ENCODE measurements around the gene CYP2D6. TPM values are rescaled to one million over a fixed set of nuclear protein-coding genes. Genes with fewer than 3 reads are reported as not detected.
"Not testable (repeated sequence)": the region's sequence is repeated elsewhere in the genome, so short reads cannot be mapped to it uniquely, and the experiment has no call there.

CYP2D6 gene
- total RNA-seq, 4 donors from 2014 or later: 1.2 to 9.7 (median 3.3) TPM

GRCh38 chr22:42132457-42132856 lies 1.8 kb upstream of the CYP2D6 start:
- no peak for DNase-seq
- intact Hi-C loops (cut with DNase I; ENCODE audit: low total_unique reads): no loop called here
- in situ Hi-C loops (cut with MboI; ENCODE audit: low pct_ligation_motif_present in 1 of 4, low pct_unique_long_range_greater_than_20kb in 1 of 4, low sequenced_read_pairs in 3 of 4): no loop called here
- Histone ChIP-seq H3K4me1 (peaks cover 0 to 7% (median 2%) of the 10 kb centered on the region in 4 donors), H3K36me3 (no peaks in the 10 kb centered on the region), H3K27ac (no peak overlapping the region), H3K27me3 (no peaks in the 10 kb centered on the region), H3K9me3 (no peaks in the 10 kb centered on the region), H3K4me3 (no peak overlapping the region)
- whole genome bisulfite sequencing, 2 donors (ENCODE audit: low coverage in 1 of 2): 90% methylated on average over 13 of the region's 13 CpGs; no CpG with 5 or more reads in 1 of the 2 donors
- TF ChIP-seq POLR2A (IDR thresholded peaks at IDR 0.05) (no peak), CTCF (IDR thresholded peaks at IDR 0.05) (no peak), POLR2AphosphoS5 (IDR thresholded peaks at IDR 0.05) (no peak), EP300 (IDR thresholded peaks at IDR 0.05; ENCODE audit: low read depth) (no peak)

- in situ Hi-C loops (cut with MboI; ENCODE audit: low pct_ligation_motif_present in 1 of 4, low pct_unique_long_range_greater_than_20kb in 1 of 4, low sequenced_read_pairs in 3 of 4): no loop called here
- Histone ChIP-seq H3K36me3 (no peaks in the 10 kb centered on the region), H3K4me3 (no peak overlapping the region), H3K4me1 (peaks cover 0 to 7% (median 2%) of the 10 kb centered on the region in 4 donors), H3K27ac (no peak overlapping the region), H3K9me3 (no peaks in the 10 kb centered on the region), H3K27me3 (no peaks in the 10 kb centered on the region)
- 79% methylated on average over 2 to 8 of the region's 8 CpGs for WGBS, 2 donors (ENCODE audit: low coverage in 1 of 2)
- DNase-seq: no peak
- intact Hi-C loops (cut with DNase I; ENCODE audit: low total_unique reads): no loop called here
- TF ChIP-seq EP300 (IDR thresholded peaks at IDR 0.05; ENCODE audit: low read depth) (no peak), CTCF (IDR thresholded peaks at IDR 0.05) (no peak), POLR2AphosphoS5 (IDR thresholded peaks at IDR 0.05) (no peak), POLR2A (IDR thresholded peaks at IDR 0.05) (no peak)
These were observed 952 bp upstream of the CYP2D6 start for GRCh38 chr22:42131562-42131961.

GRCh38 chr22:42130182-42130581 lies 428 bp downstream of the CYP2D6 start:
- H3K4me3 ChIP-seq; H3K4me1 ChIP-seq; in situ Hi-C loops (cut with MboI; ENCODE audit: low pct_ligation_motif_present in 1 of 4, low pct_unique_long_range_greater_than_20kb in 1 of 4, low sequenced_read_pairs in 3 of 4); intact Hi-C loops (cut with DNase I; ENCODE audit: low total_unique reads); H3K36me3 ChIP-seq; H3K9me3 ChIP-seq; H3K27ac ChIP-seq; DNase-seq; H3K27me3 ChIP-seq: not testable (repeated sequence)
- WGBS, 2 donors (ENCODE audit: low coverage in 1 of 2): 0% methylated on average over 1 of the region's 7 CpGs; no CpG with 5 or more reads in 1 of the 2 donors

- H3K36me3 ChIP-seq; H3K4me3 ChIP-seq; H3K27ac ChIP-seq; intact Hi-C loops (cut with DNase I; ENCODE audit: low total_unique reads); H3K9me3 ChIP-seq; in situ Hi-C loops (cut with MboI; ENCODE audit: low pct_ligation_motif_present in 1 of 4, low pct_unique_long_range_greater_than_20kb in 1 of 4, low sequenced_read_pairs in 3 of 4); H3K27me3 ChIP-seq; H3K4me1 ChIP-seq: not testable (repeated sequence)
- 80% methylated on average over 65 of the region's 65 CpGs; no CpG with 5 or more reads in 1 of the 2 donors for WGBS, 2 donors (ENCODE audit: low coverage in 1 of 2)
- peak; percentile 77 for DNase-seq
These were observed 1.6 kb downstream of the CYP2D6 start for GRCh38 chr22:42128776-42129694.

GRCh38 chr22:42128007-42128406 lies 2.6 kb downstream of the CYP2D6 start:
- WGBS, 2 donors (ENCODE audit: low coverage in 1 of 2): 83% methylated on average over 9 of the region's 13 CpGs; no CpG with 5 or more reads in 1 of the 2 donors
- H3K27ac ChIP-seq; H3K9me3 ChIP-seq; intact Hi-C loops (cut with DNase I; ENCODE audit: low total_unique reads); H3K27me3 ChIP-seq; in situ Hi-C loops (cut with MboI; ENCODE audit: low pct_ligation_motif_present in 1 of 4, low pct_unique_long_range_greater_than_20kb in 1 of 4, low sequenced_read_pairs in 3 of 4); H3K4me1 ChIP-seq; DNase-seq; H3K36me3 ChIP-seq; H3K4me3 ChIP-seq: not testable (repeated sequence)

Measured in transverse colon (tissue), 4 donors.